ENCODE results near the gene C10orf105.
A peak's percentile ranks its signal among the peaks of the same experiment; 100 is the strongest.

GRCh38 chr10:71666639-71667386, 52.8 kb downstream of the C10orf105 start:
- TF ChIP-seq CTCF (IDR thresholded peaks at IDR 0.05) (no peak), POLR2AphosphoS5 (IDR thresholded peaks at IDR 0.05) (peak in 1 of 2 donors; percentile 34), POLR2A (IDR thresholded peaks at IDR 0.05; ENCODE audit: low read depth) (no peak)

Measured in esophagus muscularis mucosa (tissue), 3 donors.